Measurements from ENCODE around the gene ANKLE1.

Gene ANKLE1

GRCh38 chr19:17307876-17308377 is 26.2 kb downstream of the ANKLE1 start:
- TF ChIP-seq FOXP2 (optimal IDR thresholded peaks at IDR 0.05; ENCODE audit: borderline replicate concordance, extremely low read depth, extremely low read length, insufficient read depth) (no peak), POLR2AphosphoS5 (IDR thresholded peaks at IDR 0.05; ENCODE audit: low read depth, low read length) (no peak), TAF1 (IDR thresholded peaks at IDR 0.05; ENCODE audit: borderline replicate concordance, insufficient read depth, low read length) (no peak), SIN3A (IDR thresholded peaks at IDR 0.05; ENCODE audit: borderline replicate concordance, insufficient read depth, low read length) (no peak), REST (IDR thresholded peaks at IDR 0.05; ENCODE audit: insufficient read depth in 1 of 2, low read depth in 2 of 2, low read length in 2 of 2) (no peak)

- TF ChIP-seq REST (IDR thresholded peaks at IDR 0.05; ENCODE audit: insufficient read depth in 1 of 2, low read depth in 2 of 2, low read length in 2 of 2) (no peak), SIN3A (IDR thresholded peaks at IDR 0.05; ENCODE audit: borderline replicate concordance, insufficient read depth, low read length) (no peak), FOXP2 (optimal IDR thresholded peaks at IDR 0.05; ENCODE audit: borderline replicate concordance, extremely low read depth, extremely low read length, insufficient read depth) (no peak), TAF1 (IDR thresholded peaks at IDR 0.05; ENCODE audit: borderline replicate concordance, insufficient read depth, low read length) (peak; percentile 80), POLR2AphosphoS5 (IDR thresholded peaks at IDR 0.05; ENCODE audit: low read depth, low read length) (peak; percentile 70)
Observed at GRCh38 chr19:17309198-17309964, 27.7 kb downstream of the ANKLE1 start, which contains the start of gene DDA1. TSS of gene DDA1 (plus strand) at chr19:17309563. CDS start at chr19:17309655, 92 bp downstream.

GRCh38 chr19:17309965-17310461 is 28.3 kb downstream of the ANKLE1 start:
- no peak for TF ChIP-seq POLR2AphosphoS5 (IDR thresholded peaks at IDR 0.05; ENCODE audit: low read depth, low read length)
- no peak for TF ChIP-seq REST (IDR thresholded peaks at IDR 0.05; ENCODE audit: insufficient read depth in 1 of 2, low read depth in 2 of 2, low read length in 2 of 2)
- TF ChIP-seq SIN3A (IDR thresholded peaks at IDR 0.05; ENCODE audit: borderline replicate concordance, insufficient read depth, low read length): no peak
- TF ChIP-seq TAF1 (IDR thresholded peaks at IDR 0.05; ENCODE audit: borderline replicate concordance, insufficient read depth, low read length): no peak
- TF ChIP-seq FOXP2 (optimal IDR thresholded peaks at IDR 0.05; ENCODE audit: borderline replicate concordance, extremely low read depth, extremely low read length, insufficient read depth): no peak

- TF ChIP-seq POLR2AphosphoS5 (IDR thresholded peaks at IDR 0.05; ENCODE audit: low read depth, low read length) (no peak), REST (IDR thresholded peaks at IDR 0.05; ENCODE audit: insufficient read depth in 1 of 2, low read depth in 2 of 2, low read length in 2 of 2) (no peak), SIN3A (IDR thresholded peaks at IDR 0.05; ENCODE audit: borderline replicate concordance, insufficient read depth, low read length) (no peak), FOXP2 (optimal IDR thresholded peaks at IDR 0.05; ENCODE audit: borderline replicate concordance, extremely low read depth, extremely low read length, insufficient read depth) (no peak), TAF1 (IDR thresholded peaks at IDR 0.05; ENCODE audit: borderline replicate concordance, insufficient read depth, low read length) (no peak)
Observed at GRCh38 chr19:17311455-17312188, 29.9 kb downstream of the ANKLE1 start.
